Activated CD4-positive, alpha-beta T cell treated with anti-CD3 and anti-CD28 coated beads for 4 hours (primary cell): ENCODE results near the gene CHCHD1.
A peak's percentile ranks its signal among the peaks of the same experiment; 100 is the strongest.
"Not testable (repeated sequence)": the region's sequence is repeated elsewhere in the genome, so short reads cannot be mapped to it uniquely, and the experiment has no call there.

Experiments used
- DNase-seq, 2 donors: peaks; one replicate each; pipeline ENCODE4 v3.0.0-alpha.2; 2020

The CHCHD1 gene

GRCh38 chr10:73795491-73795890, 13.6 kb downstream of the CHCHD1 start:
- not testable (repeated sequence) for DNase-seq

- DNase-seq, result not testable (repeated sequence)
These were observed 14.2 kb downstream of the CHCHD1 start for GRCh38 chr10:73796035-73796434.

GRCh38 chr10:73796766-73797165, 14.9 kb downstream of the CHCHD1 start:
- no peak for DNase-seq

GRCh38 chr10:73797324-73798025, 15.6 kb downstream of the CHCHD1 start:
- no peak for DNase-seq

GRCh38 chr10:73798087-73798486, 16.2 kb downstream of the CHCHD1 start:
- no peak for DNase-seq

- no peak for DNase-seq
These were observed 17.2 kb downstream of the CHCHD1 start for GRCh38 chr10:73798927-73799560.

- no peak for DNase-seq
These were observed 18.2 kb downstream of the CHCHD1 start for GRCh38 chr10:73799899-73800559.

- DNase-seq, result no peak
These were observed 18.9 kb downstream of the CHCHD1 start for GRCh38 chr10:73800560-73801252.

GRCh38 chr10:73801253-73801590, 19.4 kb downstream of the CHCHD1 start:
- DNase-seq, result no peak

- no peak for DNase-seq
These were observed 20.6 kb downstream of the CHCHD1 start for GRCh38 chr10:73802276-73802991.

- DNase-seq, result no peak
These were observed 21.9 kb downstream of the CHCHD1 start for GRCh38 chr10:73803680-73804286.

- no peak for DNase-seq
These were observed 24.5 kb downstream of the CHCHD1 start for GRCh38 chr10:73806176-73806950.

- no peak for DNase-seq
These were observed 25.6 kb downstream of the CHCHD1 start for GRCh38 chr10:73807471-73807870.

- no peak for DNase-seq
These were observed 26.4 kb downstream of the CHCHD1 start for GRCh38 chr10:73808021-73808815.

- no peak for DNase-seq
These were observed 27.4 kb downstream of the CHCHD1 start for GRCh38 chr10:73809061-73809818.

GRCh38 chr10:73810358-73810734, 28.5 kb downstream of the CHCHD1 start:
- no peak for DNase-seq

- DNase-seq, result peak; percentile 45 to 59
These were observed 29.1 kb downstream of the CHCHD1 start for GRCh38 chr10:73810735-73811465.

- DNase-seq, result no peak
These were observed 30.8 kb downstream of the CHCHD1 start for GRCh38 chr10:73812657-73813056.

- DNase-seq, result no peak
These were observed 31.5 kb downstream of the CHCHD1 start for GRCh38 chr10:73813333-73813732.
